ENCODE results near the gene CD9. TPM values are rescaled to one million over a fixed set of nuclear protein-coding genes. Genes with fewer than 3 reads are reported as not detected.
A peak's percentile ranks its signal among the peaks of the same experiment; 100 is the strongest.

Gene CD9
- total RNA-seq, 1 experiment from 2014 or later: 274 TPM

GRCh38 chr12:6171409-6172015, 28.7 kb upstream of the CD9 start:
- Histone ChIP-seq H3K36me3 (replicated peaks; ENCODE audit: control insufficient read depth, insufficient read depth, low read length) (no peaks in the 10 kb centered on the region), H3K27me3 (ENCODE audit: control insufficient read depth, insufficient read depth, low read length) (no peaks in the 10 kb centered on the region)
- DNase-seq: no peak

DNA sequence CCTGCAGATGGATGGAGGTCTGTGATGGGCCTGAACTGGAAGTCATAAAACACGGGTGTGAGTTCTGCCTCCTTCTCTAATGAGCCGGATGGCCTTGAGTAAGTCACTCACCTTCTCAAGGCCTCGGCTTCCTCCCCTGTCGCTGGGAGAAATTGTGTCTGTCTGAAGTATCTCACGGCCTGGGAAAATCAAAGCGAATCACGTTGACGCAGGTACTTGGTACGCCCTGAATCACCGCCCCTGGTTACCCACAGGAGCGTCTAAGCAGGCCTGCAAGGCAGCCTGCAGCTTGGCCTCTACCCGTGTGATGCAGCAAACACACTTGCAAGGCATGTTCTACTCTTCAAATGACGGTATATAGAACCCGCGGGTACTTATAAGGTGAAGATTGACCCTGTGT, 28.1 kb upstream of the CD9 start:
- no peak for DNase-seq
- Histone ChIP-seq H3K36me3 (replicated peaks; ENCODE audit: control insufficient read depth, insufficient read depth, low read length) (no peaks in the 10 kb centered on the region), H3K4me3 (ENCODE audit: insufficient read depth, low read depth, low read length) (no peak overlapping the region), H3K27me3 (ENCODE audit: control insufficient read depth, insufficient read depth, low read length) (no peaks in the 10 kb centered on the region)

More at GRCh38 chr12:6171409-6172015, 28.7 kb upstream of the CD9 start:
- H3K4me3 ChIP-seq (ENCODE audit: insufficient read depth, low read depth, low read length): no peak overlapping the region

GRCh38 chr12:6172862-6173261, 27.3 kb upstream of the CD9 start:
- DNase-seq: no peak
- Histone ChIP-seq H3K36me3 (replicated peaks; ENCODE audit: control insufficient read depth, insufficient read depth, low read length) (no peaks in the 10 kb centered on the region), H3K27me3 (ENCODE audit: control insufficient read depth, insufficient read depth, low read length) (no peaks in the 10 kb centered on the region), H3K4me3 (ENCODE audit: insufficient read depth, low read depth, low read length) (no peak overlapping the region)

- Histone ChIP-seq H3K36me3 (replicated peaks; ENCODE audit: control insufficient read depth, insufficient read depth, low read length) (no peaks in the 10 kb centered on the region), H3K4me3 (ENCODE audit: insufficient read depth, low read depth, low read length) (no peak overlapping the region), H3K27me3 (ENCODE audit: control insufficient read depth, insufficient read depth, low read length) (no peaks in the 10 kb centered on the region)
- no peak for DNase-seq
Measured at GRCh38 chr12:6177642-6178358, 22.4 kb upstream of the CD9 start.

- Histone ChIP-seq H3K36me3 (replicated peaks; ENCODE audit: control insufficient read depth, insufficient read depth, low read length) (no peaks in the 10 kb centered on the region), H3K4me3 (ENCODE audit: insufficient read depth, low read depth, low read length) (no peak overlapping the region), H3K27me3 (ENCODE audit: control insufficient read depth, insufficient read depth, low read length) (no peaks in the 10 kb centered on the region)
- peak; percentile 75 for DNase-seq
Measured at GRCh38 chr12:6178981-6179761, 21.0 kb upstream of the CD9 start.

DNA sequence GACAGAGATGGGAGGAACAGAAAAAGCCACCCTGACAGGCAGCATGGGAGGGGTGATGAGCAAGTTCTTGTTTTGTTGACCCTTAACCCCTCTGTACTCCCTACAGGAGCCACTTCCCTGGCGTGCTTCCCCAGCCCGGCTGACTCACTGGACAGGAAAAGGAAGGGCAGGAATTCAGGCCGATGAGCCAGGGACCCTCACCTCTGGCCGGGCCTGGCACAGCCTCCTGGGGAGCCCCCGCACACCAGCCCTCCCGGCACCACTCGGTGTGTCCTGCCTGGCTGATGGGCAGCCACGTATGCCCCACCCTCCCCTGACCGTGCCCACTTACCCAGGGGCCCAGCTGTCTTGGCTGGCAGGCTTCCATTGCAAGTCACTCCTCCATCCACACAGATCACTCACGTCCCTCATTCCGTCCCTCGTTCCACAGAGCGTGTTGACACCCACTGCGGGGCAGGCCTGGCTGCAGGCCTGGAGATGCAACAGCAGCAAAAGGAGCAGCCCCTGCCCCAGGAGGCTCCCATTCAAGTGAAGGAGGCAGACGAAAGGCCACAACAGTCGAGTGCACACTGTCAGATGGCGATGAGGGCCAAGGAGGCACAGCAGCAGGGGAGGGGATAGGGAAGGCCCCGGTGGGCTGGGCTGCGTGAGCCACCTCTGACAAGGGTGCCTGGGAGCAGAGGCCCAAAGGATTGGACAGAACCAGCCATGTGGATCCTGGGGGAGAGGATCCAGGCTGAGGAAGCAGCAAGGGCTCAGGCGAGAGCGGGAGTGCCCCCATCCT, 19.7 kb upstream of the CD9 start:
- no peak for DNase-seq
- Histone ChIP-seq H3K36me3 (replicated peaks; ENCODE audit: control insufficient read depth, insufficient read depth, low read length) (no peaks in the 10 kb centered on the region), H3K27me3 (ENCODE audit: control insufficient read depth, insufficient read depth, low read length) (no peaks in the 10 kb centered on the region), H3K4me3 (ENCODE audit: insufficient read depth, low read depth, low read length) (no peak overlapping the region)

- H3K4me3 ChIP-seq (ENCODE audit: insufficient read depth, low read depth, low read length): no peak overlapping the region
- H3K27me3 ChIP-seq (ENCODE audit: control insufficient read depth, insufficient read depth, low read length): no peaks in the 10 kb centered on the region
- no peaks in the 10 kb centered on the region for H3K36me3 ChIP-seq (replicated peaks; ENCODE audit: control insufficient read depth, insufficient read depth, low read length)
- no peak for DNase-seq
Measured at GRCh38 chr12:6181166-6181565, 19.0 kb upstream of the CD9 start.

DNA sequence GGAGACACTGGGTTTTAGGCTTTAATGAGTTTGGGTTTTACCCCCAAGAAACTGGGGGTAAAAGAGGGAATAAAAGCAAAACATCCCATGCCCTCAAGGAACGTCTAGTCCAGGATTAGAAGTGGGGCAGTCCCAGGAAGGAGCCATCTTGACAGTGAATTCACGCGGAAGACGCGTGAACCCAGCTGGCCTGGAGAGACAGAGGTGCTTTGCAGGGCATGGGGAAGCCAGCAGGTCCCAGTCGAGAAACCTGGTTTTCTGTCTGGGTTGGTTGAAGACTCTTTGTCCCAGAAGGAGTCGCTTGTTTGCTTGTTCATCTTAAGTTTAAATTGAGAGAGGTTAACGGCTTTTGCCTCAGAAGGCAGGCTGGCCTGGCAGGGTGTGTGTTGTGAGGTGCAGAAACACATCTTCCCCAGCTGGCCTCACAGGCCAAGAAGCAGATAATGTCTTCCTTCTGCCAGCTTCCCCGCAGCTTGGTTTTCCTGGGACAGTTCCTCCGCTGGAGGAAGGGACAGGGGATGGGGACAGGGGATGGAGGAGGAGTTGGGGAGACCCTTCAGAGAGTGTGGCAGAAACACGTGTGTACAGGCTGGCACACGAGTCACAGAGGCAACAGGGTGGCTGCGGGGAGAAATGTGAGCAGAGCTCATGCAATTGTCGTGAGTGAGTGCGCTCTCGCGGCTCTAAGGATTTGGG, 18.5 kb upstream of the CD9 start:
- Histone ChIP-seq H3K36me3 (replicated peaks; ENCODE audit: control insufficient read depth, insufficient read depth, low read length) (no peaks in the 10 kb centered on the region), H3K4me3 (ENCODE audit: insufficient read depth, low read depth, low read length) (no peak overlapping the region), H3K27me3 (ENCODE audit: control insufficient read depth, insufficient read depth, low read length) (no peaks in the 10 kb centered on the region)
- DNase-seq: no peak

GRCh38 chr12:6182279-6182898, 17.8 kb upstream of the CD9 start:
- no peaks in the 10 kb centered on the region for H3K27me3 ChIP-seq (ENCODE audit: control insufficient read depth, insufficient read depth, low read length)
- no peak for DNase-seq
- no peaks in the 10 kb centered on the region for H3K36me3 ChIP-seq (replicated peaks; ENCODE audit: control insufficient read depth, insufficient read depth, low read length)
- no peak overlapping the region for H3K4me3 ChIP-seq (ENCODE audit: insufficient read depth, low read depth, low read length)

DNA sequence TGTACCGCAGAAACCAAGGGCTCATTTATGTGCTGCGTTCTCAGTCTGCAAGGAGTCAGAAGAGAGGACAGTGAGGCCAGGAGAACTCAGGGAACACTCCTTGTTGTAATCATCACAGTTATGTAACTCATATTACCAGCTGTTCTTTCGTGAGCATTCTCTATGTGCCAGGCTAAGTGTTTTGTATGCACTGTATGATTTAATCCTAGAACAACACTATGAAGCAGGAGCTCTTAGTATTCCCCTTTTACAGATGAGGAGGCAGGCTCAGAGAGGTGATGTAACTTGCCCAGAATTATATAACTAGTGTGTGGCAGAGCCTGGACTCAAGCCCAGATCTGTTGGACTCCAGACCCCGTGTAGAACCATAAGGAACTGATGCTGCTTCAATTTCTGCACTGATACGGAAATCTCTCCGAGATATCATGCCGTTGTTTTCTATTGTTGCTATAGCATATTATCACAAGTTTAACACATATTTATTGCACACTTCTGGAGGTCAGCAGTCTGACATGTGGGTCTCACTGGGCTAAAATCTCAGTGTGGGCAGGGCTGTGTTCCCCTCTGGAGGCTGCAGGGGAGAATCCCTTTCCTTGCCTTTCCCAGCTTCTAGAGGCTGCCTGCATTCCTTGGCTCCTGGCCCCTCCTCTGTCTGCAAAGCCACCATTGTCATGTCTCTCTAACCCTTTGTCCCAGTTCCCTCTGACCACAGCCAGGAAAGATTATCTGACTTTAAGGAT, 16.3 kb upstream of the CD9 start:
- no peak for DNase-seq
- no peak overlapping the region for H3K4me3 ChIP-seq (ENCODE audit: insufficient read depth, low read depth, low read length)
- H3K36me3 ChIP-seq (replicated peaks; ENCODE audit: control insufficient read depth, insufficient read depth, low read length): no peaks in the 10 kb centered on the region
- no peaks in the 10 kb centered on the region for H3K27me3 ChIP-seq (ENCODE audit: control insufficient read depth, insufficient read depth, low read length)

DNA sequence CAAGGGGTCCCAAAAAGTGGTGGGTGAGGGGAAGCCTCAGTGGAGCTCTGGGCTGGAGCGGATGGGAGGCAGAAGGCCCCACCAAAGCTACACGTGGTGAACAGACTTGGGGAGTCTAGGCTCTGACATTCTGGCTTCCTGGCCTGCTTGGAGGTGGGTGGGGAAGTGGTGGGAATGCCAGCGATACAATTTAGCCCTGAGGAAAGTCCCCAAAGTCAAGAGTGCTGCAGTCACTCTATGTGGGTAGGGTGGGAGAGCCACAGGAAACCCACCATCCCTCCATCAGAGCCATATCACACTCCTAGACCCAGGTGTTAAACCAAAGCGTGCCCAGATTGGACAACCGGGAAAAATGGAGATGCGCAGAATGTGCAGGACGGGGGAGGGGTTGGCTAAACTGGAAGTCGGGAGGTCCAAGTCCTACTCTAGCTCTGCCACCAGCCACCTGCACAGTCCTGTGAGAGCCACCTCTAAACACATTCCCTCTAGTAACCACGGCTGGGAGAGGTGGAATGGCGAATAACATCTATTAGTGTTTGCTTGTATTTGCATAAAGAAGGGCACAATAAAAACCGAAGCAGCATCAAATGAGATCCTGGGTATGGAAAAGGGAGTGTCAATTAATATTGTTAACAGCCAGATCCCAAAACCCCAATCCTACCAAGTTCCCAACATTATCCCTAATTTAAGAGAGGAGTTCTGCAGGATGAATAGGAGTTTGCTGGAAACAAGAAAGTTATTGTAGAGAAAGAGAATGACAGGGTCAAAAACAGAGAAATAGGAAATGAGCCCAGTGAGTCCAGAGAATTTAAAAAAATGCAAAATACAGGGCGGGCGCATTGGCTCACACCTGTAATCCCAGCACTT, 14.0 kb upstream of the CD9 start:
- Histone ChIP-seq H3K36me3 (replicated peaks; ENCODE audit: control insufficient read depth, insufficient read depth, low read length) (no peaks in the 10 kb centered on the region), H3K27me3 (ENCODE audit: control insufficient read depth, insufficient read depth, low read length) (no peaks in the 10 kb centered on the region), H3K4me3 (ENCODE audit: insufficient read depth, low read depth, low read length) (no peak overlapping the region)
- no peak for DNase-seq

- DNase-seq: no peak
- Histone ChIP-seq H3K27me3 (ENCODE audit: control insufficient read depth, insufficient read depth, low read length) (no peaks in the 10 kb centered on the region), H3K36me3 (replicated peaks; ENCODE audit: control insufficient read depth, insufficient read depth, low read length) (no peaks in the 10 kb centered on the region), H3K4me3 (ENCODE audit: insufficient read depth, low read depth, low read length) (no peak overlapping the region)
Measured at GRCh38 chr12:6187948-6188793, 12.0 kb upstream of the CD9 start.
